HG02970 (cell line): ENCODE results near the gene DUS4L.

Experiments
- ATAC-seq: cut with Tn5 transposase; IDR thresholded peaks from one replicate; pipeline ENCODE4 v1.9.1; 2021; ENCODE audit warnings: mild to moderate bottlenecking, moderate library complexity, moderate number of reproducible peaks; ENCODE audit not compliant: unreplicated experiment, low FRiP score

Gene DUS4L

DNA sequence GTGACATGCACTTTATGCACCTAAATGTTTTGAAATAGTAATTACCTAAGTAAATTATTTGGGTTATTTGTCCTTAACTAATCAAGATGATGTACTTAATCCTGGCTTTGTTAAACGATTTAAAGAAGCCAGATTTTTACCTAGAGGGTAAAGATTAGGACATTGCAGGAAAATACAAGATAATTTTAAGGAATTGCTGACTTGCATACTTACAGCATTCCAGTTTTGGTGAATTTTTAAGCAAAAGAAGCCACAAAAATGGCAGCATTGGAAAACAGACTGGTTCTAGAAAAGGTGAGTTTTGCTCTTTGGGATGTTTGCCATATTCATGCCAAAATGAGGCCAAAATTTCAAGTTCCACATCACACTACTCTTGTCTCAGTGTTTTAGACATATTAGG, 49.7 kb downstream of the DUS4L start:
- ATAC-seq = no peak

DNA sequence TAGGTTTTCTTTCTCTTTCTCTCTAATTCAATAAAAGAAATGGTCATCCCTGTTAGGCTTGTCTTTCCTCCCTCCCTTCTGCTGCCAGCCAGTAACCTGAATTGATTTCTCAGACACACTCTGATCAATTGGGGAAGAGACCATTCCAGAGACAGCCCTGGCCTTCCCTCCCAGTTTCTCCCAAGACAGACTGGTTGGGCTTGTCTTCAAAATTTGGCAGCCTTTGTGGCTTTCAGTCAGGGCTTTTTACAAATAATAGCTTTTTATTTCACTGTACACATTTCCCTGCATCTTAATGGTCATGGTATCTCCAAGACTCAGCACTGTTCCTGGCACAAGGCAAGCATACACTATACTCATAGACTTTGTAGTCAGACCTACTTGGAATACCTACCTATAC, 50.2 kb downstream of the DUS4L start:
- no peak for ATAC-seq

DNA sequence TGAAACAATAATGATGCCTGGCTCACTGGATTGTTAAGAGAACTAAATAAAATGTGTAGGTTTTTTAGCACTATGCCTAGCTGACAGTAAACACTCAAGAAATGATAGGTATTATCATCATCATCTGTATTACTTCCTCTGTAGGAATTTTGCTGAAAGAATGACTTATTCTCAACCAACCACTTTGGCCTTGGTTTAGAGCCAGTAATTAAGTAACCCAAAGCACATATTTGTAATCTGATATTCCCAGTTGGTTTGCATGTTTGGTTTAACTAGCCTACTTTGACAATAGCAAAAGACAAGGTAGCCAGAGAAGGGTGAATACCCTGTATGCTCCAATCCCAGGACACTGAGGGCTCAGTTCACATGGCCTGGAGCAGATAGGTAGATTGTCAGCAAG, 50.7 kb downstream of the DUS4L start:
- ATAC-seq = no peak

DNA sequence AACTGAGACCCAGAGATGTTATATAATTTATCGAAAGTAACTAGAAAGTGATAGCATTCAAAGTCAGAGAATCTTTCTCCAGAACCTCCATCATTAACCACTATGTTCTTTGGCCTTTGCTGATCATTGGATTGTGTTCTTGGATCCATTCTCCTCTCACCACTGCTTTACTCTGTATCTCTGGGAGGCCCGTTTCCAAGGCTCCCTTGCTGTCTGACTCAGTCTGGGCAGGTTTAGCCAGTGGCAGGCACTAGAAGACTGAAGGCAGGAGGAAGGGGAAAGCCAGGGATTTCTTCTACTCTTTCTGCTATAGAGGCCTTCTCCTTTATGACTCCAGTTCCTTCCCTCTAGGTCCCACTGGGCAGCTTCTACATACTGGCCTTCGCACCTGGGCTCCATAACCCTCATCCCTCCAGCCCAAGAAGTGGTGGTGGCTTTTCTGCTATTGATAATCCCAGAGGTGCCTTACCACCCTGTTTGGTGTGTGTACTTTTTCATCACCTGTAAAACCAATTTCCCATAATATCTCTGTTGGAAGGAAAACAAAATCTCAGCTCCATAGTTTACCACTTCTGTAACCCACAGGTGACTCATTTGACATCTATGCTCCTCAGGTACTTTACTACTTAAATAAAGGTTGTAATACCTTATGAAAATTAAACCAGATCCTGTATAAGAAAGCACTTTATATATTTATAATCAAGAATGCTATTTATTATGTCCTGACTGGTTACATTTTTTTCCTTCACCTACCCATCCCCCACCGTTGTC, 52.3 kb downstream of the DUS4L start:
- ATAC-seq = no peak

DNA sequence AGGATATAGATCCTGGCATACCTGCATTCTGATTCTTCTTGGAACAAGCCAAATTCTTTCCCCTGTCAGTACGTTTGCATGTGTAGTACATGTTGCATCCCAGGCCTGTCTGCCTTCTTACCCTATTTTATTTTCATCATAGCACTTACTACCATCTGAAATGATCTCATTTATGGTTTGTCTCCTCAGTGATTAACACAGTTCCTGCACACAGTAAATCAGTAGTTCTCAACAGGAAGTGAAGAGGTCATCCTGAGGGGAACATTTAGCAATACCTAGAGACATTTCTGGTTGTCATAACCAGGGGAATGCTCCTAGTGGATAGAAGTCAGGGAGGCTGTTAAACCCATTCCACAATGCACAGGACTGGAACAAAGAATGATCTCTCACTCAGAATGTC, 58.7 kb downstream of the DUS4L start:
- ATAC-seq = no peak

DNA sequence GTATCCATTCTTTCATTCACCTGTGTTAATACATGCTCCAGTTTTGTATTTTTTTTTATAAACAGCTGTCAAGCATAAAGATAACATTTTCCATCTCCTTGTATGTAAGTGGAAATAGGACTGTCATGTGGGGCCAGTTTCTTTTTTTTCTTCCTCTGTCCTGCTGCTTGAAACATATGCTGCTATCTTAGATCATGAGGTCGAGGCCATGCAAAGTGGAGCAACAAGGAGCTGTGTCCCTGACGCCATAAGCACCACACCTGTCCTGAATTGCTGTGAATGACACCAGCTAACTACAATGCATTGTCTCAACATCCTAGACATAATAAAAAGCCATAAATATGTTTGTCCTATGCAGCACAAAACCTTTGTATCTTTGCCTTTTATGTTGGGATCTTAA, 59.1 kb downstream of the DUS4L start:
- no peak for ATAC-seq

DNA sequence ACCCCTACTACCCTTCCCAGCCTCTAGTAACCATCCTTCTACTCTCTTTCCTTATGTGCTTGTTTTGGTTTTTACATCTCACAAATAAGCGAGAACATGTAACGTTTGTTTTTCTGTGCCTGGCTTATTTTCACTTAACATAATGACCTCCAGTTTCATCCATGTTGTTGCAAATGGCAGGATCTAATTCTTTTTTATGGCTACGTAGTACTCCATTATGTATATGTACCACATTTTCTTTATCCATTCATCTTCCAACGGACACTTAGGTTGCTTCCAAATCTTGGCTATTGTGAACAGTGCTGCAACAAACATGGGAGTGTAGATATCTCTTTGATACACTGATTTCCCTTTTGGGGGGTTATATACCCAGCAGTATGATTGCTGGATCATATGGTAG, 63.2 kb downstream of the DUS4L start:
- no peak for ATAC-seq
